NCI-H69 (cell line): ENCODE data around the gene CITED2.
"Not testable (repeated sequence)": the region's sequence is repeated elsewhere in the genome, so short reads cannot be mapped to it uniquely, and the experiment has no call there.

Experiments
- DNase-seq: peaks from one replicate; lab custom pipeline; 2025; lab: John Stamatoyannopoulos, UW

The CITED2 gene, protein sequence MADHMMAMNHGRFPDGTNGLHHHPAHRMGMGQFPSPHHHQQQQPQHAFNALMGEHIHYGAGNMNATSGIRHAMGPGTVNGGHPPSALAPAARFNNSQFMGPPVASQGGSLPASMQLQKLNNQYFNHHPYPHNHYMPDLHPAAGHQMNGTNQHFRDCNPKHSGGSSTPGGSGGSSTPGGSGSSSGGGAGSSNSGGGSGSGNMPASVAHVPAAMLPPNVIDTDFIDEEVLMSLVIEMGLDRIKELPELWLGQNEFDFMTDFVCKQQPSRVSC

DNA sequence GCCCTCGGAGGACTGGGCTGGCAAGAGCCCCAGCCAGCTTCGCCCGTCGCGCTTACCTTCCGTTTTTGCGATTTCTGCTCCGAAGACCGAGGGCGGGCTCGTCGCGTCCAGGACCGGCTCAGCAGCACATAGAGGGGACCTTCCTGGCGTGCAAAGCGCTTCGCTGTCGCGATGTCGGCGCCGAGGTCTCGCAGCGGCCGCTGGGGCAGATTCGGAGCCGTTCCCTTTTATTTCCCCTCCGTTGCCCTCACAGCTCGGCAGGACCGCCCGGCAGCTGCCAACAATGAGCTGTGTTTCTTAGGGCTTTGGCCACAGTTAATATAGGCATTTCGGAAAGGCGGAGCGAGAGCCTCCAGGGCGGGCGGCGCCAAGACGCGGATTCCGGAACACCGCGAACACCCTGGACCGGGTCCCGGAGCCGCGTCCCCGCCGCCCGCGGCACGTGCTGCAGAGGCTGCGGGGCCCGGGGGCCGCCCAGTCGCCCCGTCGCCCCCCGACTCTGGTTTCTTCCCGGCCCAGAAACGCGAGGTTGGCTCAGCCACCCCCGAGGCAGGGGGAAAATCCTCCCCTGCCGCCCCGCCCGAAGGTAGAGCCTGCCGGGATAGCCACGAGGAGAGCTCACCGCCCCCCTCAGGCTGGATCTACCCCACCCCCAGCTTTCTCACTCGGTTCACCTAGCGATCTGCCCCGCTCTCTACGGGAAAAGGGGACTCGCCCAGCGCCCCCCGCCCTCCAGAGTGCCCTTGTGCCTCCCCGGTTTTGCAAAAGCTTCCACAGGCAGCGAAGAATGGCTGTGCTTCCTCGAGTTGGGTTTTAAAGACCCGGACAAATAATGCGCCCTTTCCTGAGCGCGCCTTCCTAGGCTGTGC, at the start of gene CITED2:
CITED2 (minus strand) TSS at position 292 of the 869 bp plus-strand sequence. CDS start 704 bp downstream, outside the sequence.
- peak; percentile 98 for DNase-seq

DNA sequence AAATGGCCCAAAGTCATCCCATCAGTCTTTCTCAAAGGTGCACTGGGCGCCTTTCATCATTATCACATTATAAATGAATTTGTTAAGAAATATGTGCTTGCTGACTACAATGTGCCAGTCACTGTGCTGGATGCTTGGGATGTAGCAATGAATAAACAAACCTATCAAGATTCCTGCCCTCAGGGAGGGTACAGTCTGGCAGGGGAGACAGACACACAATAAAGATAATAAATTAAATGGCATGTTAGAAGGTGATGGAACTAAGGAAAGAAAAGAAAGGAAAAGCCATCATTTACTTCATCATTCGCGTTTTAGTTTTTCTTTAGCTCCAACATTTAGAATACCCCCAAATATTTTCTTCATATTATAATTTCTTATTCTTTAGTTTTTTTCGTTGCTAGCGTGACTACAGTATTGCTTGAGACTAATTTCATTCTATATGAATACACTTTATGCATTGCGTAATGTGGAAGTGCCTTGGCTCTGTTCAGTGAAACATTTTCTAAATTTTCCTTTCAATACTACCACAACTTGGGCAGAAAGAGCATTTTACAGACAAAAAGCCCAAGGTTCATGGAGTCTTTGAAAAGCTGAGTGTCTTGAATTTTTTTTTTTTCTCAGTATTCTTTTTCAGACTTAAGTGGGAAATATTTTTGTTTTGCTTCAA, 48.7 kb upstream of the CITED2 start:
- no peak for DNase-seq

DNA sequence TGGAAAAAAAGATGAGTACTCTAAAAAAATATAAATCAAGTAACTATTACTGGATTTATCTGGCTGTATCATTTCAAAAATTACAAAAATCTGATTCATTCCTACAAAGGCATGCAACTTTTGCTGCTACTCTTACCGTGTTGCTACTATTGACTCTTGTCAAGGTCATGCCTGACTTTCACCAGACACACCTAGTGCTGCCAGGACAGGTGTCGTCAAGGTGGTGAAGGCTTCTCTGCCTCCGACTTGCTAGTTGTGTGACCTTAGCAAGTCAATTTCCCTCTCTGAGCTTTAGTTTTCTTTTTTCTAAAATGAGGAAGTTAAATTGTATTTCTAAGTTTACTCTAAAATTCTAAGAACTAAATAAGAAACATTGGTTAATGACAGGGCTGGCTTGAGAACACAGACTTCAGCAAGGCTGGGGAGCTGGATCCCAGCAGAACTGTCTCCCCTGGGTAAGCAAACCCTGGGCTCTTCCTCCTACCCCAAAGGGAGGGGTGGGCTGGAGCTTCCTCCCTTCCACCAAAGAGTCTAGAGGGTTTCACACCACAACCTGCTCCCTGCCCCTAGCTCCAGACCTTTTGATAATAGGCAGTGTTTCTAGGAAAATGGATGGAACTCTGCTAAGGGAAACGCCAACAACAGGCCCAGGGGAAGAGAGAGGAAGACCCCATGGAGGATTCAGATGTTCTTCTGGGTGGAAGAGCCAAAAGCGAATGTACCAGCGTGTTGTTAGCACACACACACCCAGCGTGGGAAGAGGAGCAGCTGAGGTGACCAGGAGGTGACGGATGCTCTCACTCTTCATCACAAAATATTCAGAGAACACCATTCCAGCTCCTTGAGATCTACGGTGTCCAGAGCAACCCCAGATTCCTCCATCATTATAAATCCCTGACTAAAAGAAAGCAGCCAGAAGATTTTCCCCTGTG, 47.9 kb upstream of the CITED2 start:
- DNase-seq = no peak

DNA sequence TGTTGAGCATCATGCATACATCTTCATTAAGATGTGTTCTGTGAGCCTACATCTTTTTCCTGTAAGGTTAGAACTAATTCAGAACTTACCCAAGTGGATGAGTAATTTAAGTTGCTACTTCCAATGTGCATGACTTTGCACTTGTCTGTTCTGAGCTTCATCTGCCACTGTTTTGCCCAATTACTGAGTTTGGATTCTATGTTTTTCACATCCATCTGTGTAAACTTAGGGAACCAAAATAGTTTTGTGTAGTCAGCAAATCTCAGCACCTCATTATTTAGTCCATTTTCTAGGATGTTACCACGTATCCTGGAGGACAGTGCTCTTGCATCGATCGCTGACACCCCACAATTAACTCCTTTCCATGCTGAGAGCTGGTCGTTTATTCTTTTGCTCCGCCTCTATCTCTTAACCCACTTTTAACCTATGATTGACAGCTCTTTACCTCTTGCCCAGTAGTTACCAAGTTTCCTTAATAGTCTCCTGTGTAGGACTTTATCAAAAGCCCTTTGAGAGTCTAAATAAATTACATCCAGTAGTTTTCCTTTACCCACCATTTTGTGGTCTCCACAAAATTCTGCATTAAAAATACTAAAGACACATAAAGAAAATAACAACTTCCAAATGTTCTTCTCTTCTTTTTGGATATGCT, 44.2 kb upstream of the CITED2 start:
- no peak for DNase-seq

DNA sequence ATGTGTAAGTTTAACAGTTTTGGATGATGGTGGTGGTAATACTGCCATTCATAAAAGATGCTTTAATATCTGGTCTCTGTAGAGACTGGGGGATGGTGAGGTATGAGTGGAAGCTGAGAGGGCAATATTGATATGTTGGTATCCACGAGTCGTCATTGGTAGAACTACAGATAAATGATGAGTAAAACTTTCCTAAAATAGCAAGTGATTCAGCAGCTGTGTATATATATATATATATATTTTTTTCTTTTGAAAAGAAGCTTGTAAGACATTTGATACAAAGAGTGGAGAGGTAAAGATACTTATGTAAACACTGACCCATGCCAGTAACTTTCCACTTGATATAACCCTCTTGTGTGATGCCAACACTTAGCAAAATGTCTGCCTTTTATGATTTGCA, 41.7 kb upstream of the CITED2 start:
- no peak for DNase-seq

DNA sequence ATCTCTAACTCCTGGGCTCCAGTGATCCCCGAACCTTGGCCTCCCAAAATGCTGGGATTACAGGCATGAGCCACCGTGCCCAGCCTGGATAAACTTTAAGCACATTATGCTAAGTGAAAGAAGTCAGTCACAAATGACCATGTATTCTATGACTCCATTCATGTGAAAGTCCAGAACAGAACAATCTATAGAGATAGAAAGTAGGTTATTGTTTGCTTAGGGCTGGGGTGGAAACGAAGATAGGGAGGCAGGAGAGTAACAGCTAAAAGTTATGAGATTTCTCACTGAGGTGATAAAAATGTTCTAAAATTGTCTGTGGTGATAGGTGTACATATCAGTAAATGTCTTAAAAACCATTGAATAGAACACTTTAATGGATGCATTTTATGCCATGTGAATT, 40.9 kb upstream of the CITED2 start:
- no peak for DNase-seq

DNA sequence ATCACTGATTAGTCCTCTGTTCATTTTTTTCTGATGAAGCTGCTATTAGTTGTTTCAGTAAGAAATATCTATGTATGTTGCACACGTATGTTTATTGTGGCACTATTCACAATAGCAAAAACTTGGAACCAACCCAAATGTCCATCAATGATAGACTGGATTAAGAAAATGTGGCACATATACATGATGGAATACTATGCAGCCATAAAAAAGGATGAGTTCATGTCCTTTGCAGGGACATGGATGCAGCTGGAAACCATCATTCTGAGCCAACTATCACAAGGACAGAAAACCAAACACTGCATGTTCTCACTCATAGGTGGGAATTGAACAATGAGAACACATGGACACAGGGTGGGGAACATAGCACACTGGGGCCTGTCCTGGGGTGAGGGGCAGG, 37.7 kb upstream of the CITED2 start:
- not testable (repeated sequence) for DNase-seq

DNA sequence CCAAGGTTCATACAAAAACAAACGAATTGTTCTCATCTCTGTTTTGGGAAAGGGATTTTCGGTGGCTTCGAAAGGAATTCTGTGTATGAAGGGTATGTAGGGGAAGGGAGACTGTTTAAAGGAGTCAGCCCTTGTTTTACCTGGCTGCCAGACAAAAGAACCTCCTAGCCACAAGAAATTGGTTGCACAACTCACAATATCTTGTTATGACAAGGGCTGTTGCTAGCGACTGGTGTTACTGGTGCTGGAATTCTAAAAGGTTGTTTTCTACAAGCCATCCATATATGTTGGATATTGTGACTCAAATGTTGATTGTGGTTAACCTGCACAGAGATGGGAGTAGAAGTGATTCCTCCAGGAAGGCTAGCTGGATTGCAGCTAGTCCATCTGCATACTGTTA, 34.6 kb upstream of the CITED2 start:
- no peak for DNase-seq

DNA sequence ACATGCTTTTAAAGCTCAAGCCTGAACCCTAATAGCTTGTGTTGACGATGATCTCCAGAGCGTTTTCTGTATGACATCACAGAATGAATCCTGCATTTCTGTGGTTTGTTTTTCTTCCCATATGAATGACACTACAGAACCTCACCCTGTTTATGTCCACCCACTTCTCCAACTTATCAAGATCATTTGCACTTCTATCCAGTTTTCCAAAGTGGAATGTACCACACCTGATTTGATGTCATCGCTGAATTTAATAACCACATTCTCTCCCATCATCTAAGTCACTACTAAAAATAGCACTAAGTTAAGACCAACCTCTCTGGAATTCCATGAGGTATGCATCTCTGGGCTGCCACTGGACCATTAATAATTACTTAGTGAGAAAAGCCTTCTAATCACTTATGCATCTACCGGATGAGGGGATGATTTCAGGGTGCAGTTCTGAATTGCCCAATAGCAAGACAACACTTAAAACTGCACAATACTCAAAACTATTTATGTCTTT, 33.3 kb upstream of the CITED2 start:
- DNase-seq = no peak

DNA sequence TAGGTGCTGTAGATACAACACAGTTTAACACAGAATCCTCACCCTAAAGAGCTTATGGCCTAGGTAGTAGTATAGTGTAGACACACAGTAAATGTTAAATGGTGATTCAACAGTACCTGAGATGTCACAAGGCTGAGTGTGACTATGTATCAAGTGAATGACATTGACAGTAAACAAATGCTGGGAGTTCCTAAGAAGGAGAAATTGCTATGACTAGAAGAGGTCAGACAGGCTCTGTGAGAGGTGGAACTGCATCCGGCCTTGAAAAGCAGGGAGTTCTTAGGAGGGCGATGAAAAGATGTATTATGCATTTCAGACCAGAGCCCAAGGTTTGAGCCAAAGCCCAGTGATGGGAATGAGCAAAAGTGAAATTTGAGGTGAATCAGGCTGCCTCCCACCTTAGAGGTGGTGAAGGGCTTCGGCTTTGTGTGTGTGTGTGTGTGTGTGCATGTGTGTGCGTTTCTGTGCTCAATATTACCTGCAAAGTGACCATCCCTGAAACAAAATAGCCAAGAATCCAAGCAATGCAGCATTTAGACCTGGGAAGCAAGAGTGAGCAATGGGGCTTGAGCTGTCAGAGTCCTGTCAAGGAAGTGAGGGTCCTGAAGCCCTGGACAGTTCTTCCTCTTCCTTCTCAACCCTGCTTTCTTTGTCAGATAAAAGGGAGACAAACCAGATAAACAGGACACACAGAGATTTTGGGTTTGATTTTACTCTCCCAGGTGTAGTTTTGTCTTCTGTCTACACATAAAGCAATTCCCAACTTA, 32.3 kb upstream of the CITED2 start:
- no peak for DNase-seq

DNA sequence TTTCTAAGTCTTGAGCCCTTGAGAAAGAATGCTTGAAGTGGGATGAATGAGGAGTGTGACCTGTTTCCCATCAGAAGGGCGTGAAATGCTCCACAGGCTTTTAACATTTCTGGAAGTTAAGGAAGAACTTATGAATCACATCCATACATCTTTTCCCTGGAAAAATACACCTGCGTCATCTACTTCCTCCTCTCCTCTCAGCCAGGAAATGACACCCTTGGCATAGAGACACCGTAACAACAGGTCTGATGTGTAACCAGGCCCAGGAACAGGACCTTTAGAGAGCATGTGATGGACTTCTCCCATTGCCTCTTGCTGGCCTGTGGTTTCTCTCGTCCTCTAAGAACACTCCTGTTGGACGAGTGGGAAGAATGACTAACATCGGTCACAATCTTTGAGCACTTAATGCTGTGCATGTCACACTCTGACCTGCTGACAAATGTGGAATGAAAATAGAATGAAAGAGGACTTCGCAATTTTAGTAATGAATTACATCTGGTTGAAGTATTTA, 28.5 kb upstream of the CITED2 start:
- DNase-seq = no peak

DNA sequence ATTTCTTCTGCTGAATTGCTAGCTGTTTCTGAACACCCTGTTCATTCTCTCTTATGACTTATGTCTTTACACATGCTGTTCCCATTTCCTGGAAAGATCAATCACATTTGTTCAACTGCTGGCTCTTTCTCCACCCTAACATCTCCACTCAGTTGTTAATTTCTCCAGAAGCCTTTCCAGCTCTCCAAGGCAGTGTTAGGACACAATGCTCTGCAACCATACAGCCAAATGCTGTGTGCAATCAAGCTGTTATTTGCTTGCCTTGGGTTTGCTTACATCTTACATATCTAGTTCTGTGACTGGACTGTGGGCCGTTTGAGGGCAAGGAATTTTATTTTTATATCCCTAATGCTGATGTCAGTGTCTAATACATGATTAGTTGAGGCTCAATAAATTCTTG, 24.2 kb upstream of the CITED2 start:
- DNase-seq = no peak

DNA sequence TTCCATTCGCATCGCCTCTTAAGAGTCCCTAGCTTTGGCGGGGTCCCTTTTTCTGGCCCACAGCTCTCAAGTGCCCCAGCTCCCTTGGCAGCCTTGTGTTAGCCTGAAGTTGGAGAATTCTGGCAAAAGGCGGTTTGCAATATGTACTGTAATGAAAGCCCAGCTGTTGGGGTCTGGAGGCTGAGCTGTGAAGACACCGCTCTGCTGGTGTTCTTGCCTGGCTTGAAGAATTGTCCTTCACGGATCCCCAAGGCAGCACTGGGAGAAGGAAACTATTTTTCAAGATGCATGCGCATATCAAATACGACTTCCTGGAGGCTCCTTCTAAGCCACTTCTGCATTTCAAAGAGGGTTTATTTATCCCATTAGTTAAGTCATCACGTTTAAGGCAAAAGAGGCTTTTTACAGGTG, 21.4 kb upstream of the CITED2 start:
- DNase-seq = no peak

DNA sequence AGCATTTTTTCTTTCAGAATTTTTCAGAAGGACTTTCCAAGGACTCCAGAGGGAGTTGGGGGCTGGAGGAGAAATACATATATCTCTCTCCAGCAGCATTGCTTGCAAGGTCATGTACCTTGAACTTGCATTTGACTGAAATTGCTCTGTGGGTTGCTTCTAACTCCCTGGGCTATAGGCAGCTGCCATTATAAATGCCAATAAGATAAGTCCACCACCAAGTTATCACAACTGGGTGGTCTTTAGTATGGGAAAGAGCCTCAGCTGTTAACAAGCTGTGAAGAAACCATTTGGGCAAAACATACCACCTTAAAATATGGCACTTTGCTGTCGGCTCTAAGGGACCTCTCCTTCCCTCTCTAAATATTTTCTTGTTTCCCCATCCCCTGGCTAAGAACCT, 20.9 kb upstream of the CITED2 start:
- no peak for DNase-seq

DNA sequence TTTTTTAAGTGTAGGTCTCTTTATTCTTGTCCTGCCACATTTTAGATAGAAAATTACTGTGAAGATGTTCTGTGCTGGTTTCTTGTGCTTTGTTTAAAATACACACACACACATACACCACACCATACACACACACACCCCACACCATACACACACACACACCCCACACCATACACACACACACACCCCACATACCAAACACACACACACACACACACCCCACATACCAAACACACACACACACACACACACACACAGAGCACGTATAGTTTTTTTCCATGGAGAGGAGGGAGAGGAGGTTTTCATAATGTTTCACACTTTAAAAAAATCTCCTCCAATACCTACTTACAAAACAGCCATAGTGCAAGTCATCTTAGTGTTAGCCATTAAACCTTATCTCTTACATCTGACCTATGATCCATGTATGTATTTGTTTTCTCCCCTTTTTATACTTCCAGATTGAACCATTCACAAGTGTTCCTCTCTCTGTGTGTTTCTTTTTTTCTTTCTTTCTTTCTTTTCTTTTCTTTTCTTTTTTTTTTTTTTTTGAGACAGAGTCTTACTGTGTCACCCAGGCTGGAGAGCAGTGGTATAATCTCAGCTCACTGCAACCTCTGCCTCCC, 19.7 kb upstream of the CITED2 start:
- DNase-seq = no peak

DNA sequence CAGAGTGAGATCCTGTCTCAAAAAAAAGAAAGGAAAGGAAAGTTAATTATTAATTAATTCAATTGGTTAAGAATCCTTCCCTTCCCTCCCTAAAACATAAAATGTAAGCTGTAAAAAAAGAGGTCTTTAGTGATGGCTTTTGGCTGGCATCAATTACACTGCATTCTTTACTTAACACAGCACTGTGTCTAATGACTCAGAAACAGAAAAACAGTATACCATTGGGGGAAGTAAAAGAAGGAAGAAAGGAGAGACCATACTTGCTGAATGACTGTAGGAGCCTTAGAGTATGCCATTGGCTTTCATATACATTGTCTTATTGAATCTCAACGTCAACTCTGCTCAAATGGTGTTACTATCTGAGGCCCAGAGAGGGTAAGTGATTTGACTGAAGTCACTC, 18.3 kb upstream of the CITED2 start:
- no peak for DNase-seq

DNA sequence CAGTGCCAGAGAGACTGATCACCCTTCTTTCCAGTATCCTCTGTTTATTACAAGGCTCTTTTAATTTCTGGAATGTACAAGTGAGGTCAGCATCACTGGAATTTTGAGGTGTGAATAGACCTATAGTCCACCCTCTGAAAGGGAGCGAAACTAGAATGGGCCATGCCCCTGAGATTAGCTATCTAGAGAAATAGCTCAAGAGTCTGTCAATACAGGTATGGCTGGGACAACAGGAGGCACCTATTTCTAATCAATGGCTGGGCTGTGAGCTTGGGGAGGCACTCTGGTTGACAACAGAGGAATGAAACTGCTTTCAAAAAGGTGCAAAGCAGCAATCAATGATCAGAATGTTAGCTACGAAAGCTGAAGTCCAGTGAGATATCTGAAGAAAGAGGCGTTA, 17.3 kb upstream of the CITED2 start:
- DNase-seq = no peak

DNA sequence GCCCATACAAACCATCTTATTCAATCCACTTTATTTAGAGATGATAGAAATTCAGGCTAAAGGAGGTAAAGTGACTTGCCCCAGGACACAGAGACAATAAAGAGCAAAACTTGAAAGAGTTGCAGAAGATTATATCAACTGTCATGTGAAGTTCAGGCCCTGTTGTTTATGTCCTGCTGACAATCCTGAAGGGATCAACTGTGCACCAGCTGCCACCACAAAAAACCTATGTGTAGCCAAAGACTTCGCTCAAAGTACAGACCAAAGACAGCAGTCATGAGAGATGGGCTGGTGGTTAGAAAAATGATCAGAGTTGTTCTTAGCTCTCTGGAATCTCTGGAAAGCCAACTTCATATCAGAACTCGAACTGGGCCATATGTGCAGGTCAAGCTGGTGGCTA, 16.0 kb upstream of the CITED2 start:
- no peak for DNase-seq

DNA sequence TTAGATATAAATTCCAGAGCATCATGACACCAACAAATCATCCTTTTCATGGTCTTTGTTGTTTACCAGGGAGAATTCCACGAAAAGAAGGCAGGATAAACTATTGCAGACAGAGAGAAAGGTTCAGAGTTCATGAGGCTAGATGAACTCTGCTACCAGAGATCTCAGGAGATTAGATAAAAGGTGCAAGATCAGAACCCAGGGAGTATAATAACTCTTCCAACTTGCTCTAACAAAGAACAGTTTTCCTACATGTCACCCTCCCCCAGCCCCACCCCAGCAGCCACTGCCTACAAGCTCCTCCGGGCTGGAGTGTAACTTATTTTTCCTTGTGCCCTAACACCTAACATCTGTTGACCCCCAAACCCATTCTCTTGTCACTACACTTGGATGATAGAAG, 13.9 kb upstream of the CITED2 start:
- DNase-seq = no peak

DNA sequence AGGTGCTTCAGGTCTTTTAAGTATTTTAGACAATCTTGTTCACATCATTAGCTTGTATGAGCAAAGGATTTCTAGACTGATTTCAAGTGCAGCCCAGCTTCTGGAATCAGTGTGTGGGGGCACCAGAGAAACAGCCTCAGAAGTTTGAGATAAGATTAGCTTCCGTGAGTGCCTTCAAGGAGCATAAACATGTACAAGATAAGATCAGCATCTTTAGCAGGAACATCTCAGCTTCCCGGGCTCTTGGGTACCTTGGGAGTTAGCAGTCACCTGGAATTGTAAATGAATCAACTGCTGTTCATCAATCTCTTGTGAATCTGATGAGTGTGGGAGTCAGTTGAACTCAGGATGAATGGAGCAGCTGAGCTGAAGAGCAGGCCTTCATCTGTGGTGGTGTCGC, 12.0 kb upstream of the CITED2 start:
- DNase-seq = no peak
